K562 (cell line): ENCODE measurements around the gene DNAJB1. TPM values are rescaled to one million over a fixed set of nuclear protein-coding genes. Genes with fewer than 3 reads are reported as not detected.

ENCODE experiments used
- BCL6 ChIP-seq: fragments of 250-450 bp; sonication (Bioruptor Pico); IDR thresholded peaks from 2 replicates; pipeline ENCODE4 v1.4.0; 2020
- CAMTA2 ChIP-seq: fragments of 250-450 bp; sonication (Bioruptor Pico); conservative IDR thresholded peaks from 2 replicates; pipeline ENCODE4 v1.5.1; 2022
- CBX3 ChIP-seq, 2 experiments: IDR thresholded peaks; 1 replicate in 1 of 2; 2 replicates in 1 of 2; pipeline ENCODE4 v1.6.1; 2012; ENCODE audit warnings: inconsistent platforms in 2 of 2, low read length in 2 of 2, borderline replicate concordance in 1 of 2, control low read depth in 1 of 2
- FOXP4 ChIP-seq: sonication (generic); formaldehyde crosslinking; IDR thresholded peaks from 2 replicates; pipeline ENCODE4 v1.8.0; 2022; ENCODE audit warnings: mild to moderate bottlenecking, missing genetic modification reagents, borderline replicate concordance
- KAT2B ChIP-seq: IDR thresholded peaks from one replicate; pipeline ENCODE4 v1.6.1; 2012; ENCODE audit warnings: low read depth, mild to moderate bottlenecking, control low read depth, inconsistent platforms, low read length, moderate library complexity
- KDM5B ChIP-seq: fragments of 200-600 bp; sonication (generic); IDR thresholded peaks from 2 replicates; pipeline ENCODE4 v1.6.1; 2012; ENCODE audit warnings: low read depth, mild to moderate bottlenecking, moderate library complexity, low read length, control low read depth, inconsistent platforms; ENCODE audit not compliant: insufficient replicate concordance
- LARP7 ChIP-seq: fragments of 450-650 bp; IDR thresholded peaks from 2 replicates; pipeline ENCODE4 v1.6.1; 2016
- MED1 ChIP-seq: sonication (generic); formaldehyde crosslinking; IDR thresholded peaks from 2 replicates; pipeline ENCODE4 v1.8.1; 2023; ENCODE audit warnings: missing genetic modification reagents, borderline replicate concordance
- NR1H2 ChIP-seq: sonication (generic); formaldehyde crosslinking; IDR thresholded peaks from 2 replicates; pipeline ENCODE4 v1.4.0; 2020; ENCODE audit warnings: mild to moderate bottlenecking, missing genetic modification reagents
- RB1 ChIP-seq: fragments of 450-650 bp; IDR thresholded peaks from 2 replicates; pipeline ENCODE4 v1.6.1; 2017; ENCODE audit warnings: low read depth, mild to moderate bottlenecking
- TEAD2 ChIP-seq: fragments of 450-650 bp; IDR thresholded peaks from 2 replicates; pipeline ENCODE4 v1.6.1; 2016; ENCODE audit warnings: missing genetic modification characterization, control low read depth, missing compliant biosample characterization
- polyA plus RNA-seq, 8 experiments: library from polyadenylated mRNA; depleted of rRNA in 4 of 8; stranded (reverse) in 5 of 8; unstranded in 3 of 8; fragments of >200 nt; fragmentation: Nextera tagmentation in 2 of 8; fragmentation: Illumina TruSeq in 1 of 8; extraction: Ambion mirVana in 2 of 8; extraction: Trizol in 1 of 8; gene quantifications; 2 replicates each; pipeline versions ENCODE4 v1.2.1 to v1.2.3, GENCODE V29; 2011 to 2014; ENCODE audit warnings: inconsistent platforms in 1 of 8, missing spikeins in 1 of 8
- total RNA-seq, 7 experiments: library from RNA; depleted of rRNA in 6 of 7; stranded (reverse); fragments of >200 nt in 6 of 7; fragmentation: Illumina TruSeq in 2 of 7; extraction: Trizol in 2 of 7; gene quantifications; 2 replicates each; pipeline versions ENCODE4 v1.2.1 to v1.2.3, GENCODE V29; 2011 to 2021; ENCODE audit warnings: low replicate concordance in 1 of 7
- TF ChIP-seq, protein P1 (sequence below): fragments of 250-450 bp; sonication (Bioruptor Pico); IDR thresholded peaks from 2 replicates; pipeline ENCODE4 v1.4.0; 2020; ENCODE audit warnings: borderline replicate concordance
- TF ChIP-seq, protein P2 (sequence below): fragments of 250-450 bp; sonication (Bioruptor Pico); IDR thresholded peaks from 2 replicates; pipeline ENCODE4 v1.8.0; 2021; ENCODE audit warnings: moderate library complexity, mild to moderate bottlenecking, inconsistent platforms
- TF ChIP-seq, protein P3 (sequence below): sonication (generic); formaldehyde crosslinking; IDR thresholded peaks from 2 replicates; pipeline ENCODE4 v1.8.1; 2023; ENCODE audit warnings: missing genetic modification reagents, mild to moderate bottlenecking, borderline replicate concordance

DNAJB1 gene
- total and polyA plus RNA-seq, 9 of the 15 experiments (the other 6 are each of a cell fraction or from before 2014, with no cell fraction given): 13.2 to 113 (median 62.1) TPM

DNA sequence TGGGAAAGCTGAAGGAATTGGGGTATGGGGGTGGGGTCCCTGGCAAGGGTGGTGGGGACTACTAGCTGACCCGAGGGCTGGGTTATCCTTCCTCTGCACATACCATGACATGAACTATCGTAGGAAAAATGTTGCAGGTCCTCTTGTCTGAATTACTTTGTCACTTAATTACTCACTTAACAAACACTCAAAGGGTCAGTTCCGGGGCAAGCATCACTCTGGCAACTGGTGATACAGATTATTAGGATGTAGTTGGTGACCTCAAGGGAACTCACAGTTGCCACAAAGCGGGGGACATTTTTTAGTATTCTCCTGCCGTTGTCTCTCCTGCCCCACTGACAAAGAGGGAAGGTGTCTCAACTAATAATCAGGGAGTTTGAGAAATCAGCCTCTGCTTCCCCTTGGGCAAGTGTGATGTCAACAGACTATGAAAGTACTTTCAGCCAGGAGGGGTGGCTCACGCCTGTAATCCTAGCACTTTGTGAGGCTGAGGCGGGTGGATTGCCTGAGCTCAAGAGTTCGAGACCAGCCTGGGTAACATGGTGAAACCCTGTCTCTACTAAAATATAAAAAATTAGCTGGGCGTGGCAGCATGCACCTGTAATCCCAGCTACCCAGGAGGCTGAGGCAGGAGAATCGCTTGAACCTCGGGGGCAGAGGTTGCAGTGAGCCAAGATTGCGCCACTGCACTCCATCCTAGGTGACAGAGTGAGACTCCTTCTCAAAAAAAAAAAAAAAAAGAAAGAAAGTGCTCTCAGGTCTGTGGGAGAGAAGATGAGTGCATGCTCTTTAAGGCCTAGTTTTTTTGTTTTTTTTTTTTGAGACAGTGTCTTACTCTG is 10.3 kb downstream of the DNAJB1 start (continued):
- TF ChIP-seq CBX3 (IDR thresholded peaks at IDR 0.05; ENCODE audit: borderline replicate concordance in 1 of 2, low read length in 2 of 2) (no peak), KDM5B (no peak), RB1 (no peak), BCL6 (CRISPR knock-in tag) (no peak), CAMTA2 (CRISPR knock-in tag) (no peak), TEAD2 (no peak), FOXP4 (CRISPR knock-in tag) (no peak), MED1 (CRISPR knock-in tag) (no peak), KAT2B (no peak), LARP7 (no peak), NR1H2 (CRISPR knock-in tag) (no peak)
- TF ChIP-seq, protein P1, sequence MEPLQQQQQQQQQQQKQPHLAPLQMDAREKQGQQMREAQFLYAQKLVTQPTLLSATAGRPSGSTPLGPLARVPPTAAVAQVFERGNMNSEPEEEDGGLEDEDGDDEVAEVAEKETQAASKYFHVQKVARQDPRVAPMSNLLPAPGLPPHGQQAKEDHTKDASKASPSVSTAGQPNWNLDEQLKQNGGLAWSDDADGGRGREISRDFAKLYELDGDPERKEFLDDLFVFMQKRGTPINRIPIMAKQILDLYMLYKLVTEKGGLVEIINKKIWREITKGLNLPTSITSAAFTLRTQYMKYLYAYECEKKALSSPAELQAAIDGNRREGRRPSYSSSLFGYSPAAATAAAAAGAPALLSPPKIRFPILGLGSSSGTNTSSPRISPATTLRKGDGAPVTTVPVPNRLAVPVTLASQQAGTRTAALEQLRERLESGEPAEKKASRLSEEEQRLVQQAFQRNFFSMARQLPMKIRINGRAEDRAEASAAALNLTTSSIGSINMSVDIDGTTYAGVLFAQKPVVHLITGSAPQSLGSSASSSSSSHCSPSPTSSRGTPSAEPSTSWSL: no peak
- TF ChIP-seq, protein P2, sequence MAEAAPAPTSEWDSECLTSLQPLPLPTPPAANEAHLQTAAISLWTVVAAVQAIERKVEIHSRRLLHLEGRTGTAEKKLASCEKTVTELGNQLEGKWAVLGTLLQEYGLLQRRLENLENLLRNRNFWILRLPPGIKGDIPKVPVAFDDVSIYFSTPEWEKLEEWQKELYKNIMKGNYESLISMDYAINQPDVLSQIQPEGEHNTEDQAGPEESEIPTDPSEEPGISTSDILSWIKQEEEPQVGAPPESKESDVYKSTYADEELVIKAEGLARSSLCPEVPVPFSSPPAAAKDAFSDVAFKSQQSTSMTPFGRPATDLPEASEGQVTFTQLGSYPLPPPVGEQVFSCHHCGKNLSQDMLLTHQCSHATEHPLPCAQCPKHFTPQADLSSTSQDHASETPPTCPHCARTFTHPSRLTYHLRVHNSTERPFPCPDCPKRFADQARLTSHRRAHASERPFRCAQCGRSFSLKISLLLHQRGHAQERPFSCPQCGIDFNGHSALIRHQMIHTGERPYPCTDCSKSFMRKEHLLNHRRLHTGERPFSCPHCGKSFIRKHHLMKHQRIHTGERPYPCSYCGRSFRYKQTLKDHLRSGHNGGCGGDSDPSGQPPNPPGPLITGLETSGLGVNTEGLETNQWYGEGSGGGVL (CRISPR knock-in tag): no peak
- TF ChIP-seq, protein P3, sequence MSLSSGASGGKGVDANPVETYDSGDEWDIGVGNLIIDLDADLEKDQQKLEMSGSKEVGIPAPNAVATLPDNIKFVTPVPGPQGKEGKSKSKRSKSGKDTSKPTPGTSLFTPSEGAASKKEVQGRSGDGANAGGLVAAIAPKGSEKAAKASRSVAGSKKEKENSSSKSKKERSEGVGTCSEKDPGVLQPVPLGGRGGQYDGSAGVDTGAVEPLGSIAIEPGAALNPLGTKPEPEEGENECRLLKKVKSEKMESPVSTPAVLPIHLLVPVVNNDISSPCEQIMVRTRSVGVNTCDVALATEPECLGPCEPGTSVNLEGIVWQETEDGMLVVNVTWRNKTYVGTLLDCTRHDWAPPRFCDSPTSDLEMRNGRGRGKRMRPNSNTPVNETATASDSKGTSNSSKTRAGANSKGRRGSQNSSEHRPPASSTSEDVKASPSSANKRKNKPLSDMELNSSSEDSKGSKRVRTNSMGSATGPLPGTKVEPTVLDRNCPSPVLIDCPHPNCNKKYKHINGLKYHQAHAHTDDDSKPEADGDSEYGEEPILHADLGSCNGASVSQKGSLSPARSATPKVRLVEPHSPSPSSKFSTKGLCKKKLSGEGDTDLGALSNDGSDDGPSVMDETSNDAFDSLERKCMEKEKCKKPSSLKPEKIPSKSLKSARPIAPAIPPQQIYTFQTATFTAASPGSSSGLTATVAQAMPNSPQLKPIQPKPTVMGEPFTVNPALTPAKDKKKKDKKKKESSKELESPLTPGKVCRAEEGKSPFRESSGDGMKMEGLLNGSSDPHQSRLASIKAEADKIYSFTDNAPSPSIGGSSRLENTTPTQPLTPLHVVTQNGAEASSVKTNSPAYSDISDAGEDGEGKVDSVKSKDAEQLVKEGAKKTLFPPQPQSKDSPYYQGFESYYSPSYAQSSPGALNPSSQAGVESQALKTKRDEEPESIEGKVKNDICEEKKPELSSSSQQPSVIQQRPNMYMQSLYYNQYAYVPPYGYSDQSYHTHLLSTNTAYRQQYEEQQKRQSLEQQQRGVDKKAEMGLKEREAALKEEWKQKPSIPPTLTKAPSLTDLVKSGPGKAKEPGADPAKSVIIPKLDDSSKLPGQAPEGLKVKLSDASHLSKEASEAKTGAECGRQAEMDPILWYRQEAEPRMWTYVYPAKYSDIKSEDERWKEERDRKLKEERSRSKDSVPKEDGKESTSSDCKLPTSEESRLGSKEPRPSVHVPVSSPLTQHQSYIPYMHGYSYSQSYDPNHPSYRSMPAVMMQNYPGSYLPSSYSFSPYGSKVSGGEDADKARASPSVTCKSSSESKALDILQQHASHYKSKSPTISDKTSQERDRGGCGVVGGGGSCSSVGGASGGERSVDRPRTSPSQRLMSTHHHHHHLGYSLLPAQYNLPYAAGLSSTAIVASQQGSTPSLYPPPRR: no peak
